Naive thymus-derived CD8-positive, alpha-beta T cell (primary cell): ENCODE measurements around the gene RALGAPA2. TPM values are rescaled to one million over a fixed set of nuclear protein-coding genes. Genes with fewer than 3 reads are reported as not detected.

Source experiments
- ATAC-seq, 2 donors: fragments of 150-1000 bp; cut with Tn5 transposase in 1 of 2; sonication (Bioruptor Pico), chemical (Tn5 transposase) in 1 of 2; 1 replicate in 1 of 2; 2 replicates in 1 of 2; pipeline ENCODE4 v1.10.0; 2021; ENCODE audit warnings: mild to moderate bottlenecking in 2 of 2, moderate library complexity in 2 of 2
- POLR2A ChIA-PET: fragments of 350-600 bp; sonication (Branson Sonifier 250); formaldehyde crosslinking; loops from one replicate; lab custom pipeline; 2021; ENCODE audit warnings: antibody characterized with exemption; lab: Charles Lee
- DNase-seq, 10 donors: peaks; one replicate each; pipeline versions ENCODE4 v3.0.0 to v3.0.0-alpha.2; 2020 to 2022
- H3K27ac Mint-ChIP-seq, 10 donors: one replicate each; pipeline ENCODE4 v1.8.0; 2020 to 2022; ENCODE audit warnings: mild to moderate bottlenecking in 10 of 10, mixed read lengths in 10 of 10, moderate library complexity in 4 of 10, inconsistent platforms in 1 of 10
- H3K27me3 Mint-ChIP-seq, 5 donors: one replicate each; pipeline ENCODE4 v1.8.0; 2021 to 2022; ENCODE audit warnings: mixed read lengths in 5 of 5
- H3K36me3 Mint-ChIP-seq, 3 donors: one replicate each; pipeline ENCODE4 v1.8.0; 2020 to 2022; ENCODE audit warnings: mixed read lengths in 3 of 3, mild to moderate bottlenecking in 2 of 3, inconsistent platforms in 1 of 3
- H3K4me1 Mint-ChIP-seq, 4 donors: one replicate each; pipeline ENCODE4 v1.8.0; 2021 to 2022; ENCODE audit warnings: mixed read lengths in 4 of 4
- H3K4me3 Mint-ChIP-seq, 10 donors: one replicate each; pipeline ENCODE4 v1.8.0; 2020 to 2022; ENCODE audit warnings: mild to moderate bottlenecking in 10 of 10, mixed read lengths in 10 of 10, moderate library complexity in 6 of 10, inconsistent platforms in 1 of 10
- H3K9me3 Mint-ChIP-seq, 9 donors: one replicate each; pipeline ENCODE4 v1.8.0; 2020 to 2022; ENCODE audit warnings: mixed read lengths in 9 of 9, mild to moderate bottlenecking in 3 of 9, inconsistent platforms in 1 of 9, moderate library complexity in 1 of 9
- polyA plus RNA-seq, 3 donors: library from polyadenylated mRNA; unstranded; fragments of 300-500 nt; fragmentation: Illumina TruSeq; gene quantifications; one replicate each; pipeline ENCODE4 v1.2.3, GENCODE V29; 2021
- total RNA-seq, 8 experiments: library from RNA in 2 of 8; stranded (reverse) in 2 of 8; gene quantifications; one replicate each; pipeline ENCODE4 v1.2.3 and lab custom pipeline; 2021 to 2026

RALGAPA2 gene
- total and polyA plus RNA-seq, 5 experiments from 2014 or later, result 4.5 to 32.0 (median 6.8) TPM

DNA sequence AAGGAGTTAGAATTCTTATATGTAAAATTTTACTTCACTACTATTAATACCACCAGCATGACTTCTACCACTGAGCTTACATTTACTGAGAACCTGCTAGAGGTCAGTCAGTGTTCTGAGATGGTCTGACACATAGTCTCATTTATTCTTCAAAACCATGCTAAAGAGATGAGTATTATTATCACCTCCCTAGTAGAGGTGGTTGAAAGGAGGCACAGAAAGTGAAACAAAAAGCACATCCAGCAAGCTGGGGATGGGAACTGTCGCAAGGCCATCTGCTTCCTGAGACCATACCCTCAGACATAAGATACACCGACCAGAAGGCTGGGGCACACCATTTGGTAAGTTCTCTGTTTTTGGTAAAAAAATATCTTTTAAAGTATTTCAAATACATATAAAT is 206.9 kb downstream of the RALGAPA2 start:
- ATAC-seq, result no peak
- DNase-seq, result no peak
- H3K9me3 Mint-ChIP-seq, result no peaks in the 10 kb centered on the region
- POLR2A ChIA-PET, result no interaction called here
- peaks cover 0 to 1% (median 0%) of the 10 kb centered on the region in 4 donors for H3K4me1 Mint-ChIP-seq
- H3K36me3 Mint-ChIP-seq, result peaks cover 29 to 84% (median 60%) of the 10 kb centered on the region in 3 donors
- no peaks in the 10 kb centered on the region for H3K27me3 Mint-ChIP-seq
- H3K4me3 Mint-ChIP-seq, result no peak overlapping the region
- no peak overlapping the region for H3K27ac Mint-ChIP-seq

DNA sequence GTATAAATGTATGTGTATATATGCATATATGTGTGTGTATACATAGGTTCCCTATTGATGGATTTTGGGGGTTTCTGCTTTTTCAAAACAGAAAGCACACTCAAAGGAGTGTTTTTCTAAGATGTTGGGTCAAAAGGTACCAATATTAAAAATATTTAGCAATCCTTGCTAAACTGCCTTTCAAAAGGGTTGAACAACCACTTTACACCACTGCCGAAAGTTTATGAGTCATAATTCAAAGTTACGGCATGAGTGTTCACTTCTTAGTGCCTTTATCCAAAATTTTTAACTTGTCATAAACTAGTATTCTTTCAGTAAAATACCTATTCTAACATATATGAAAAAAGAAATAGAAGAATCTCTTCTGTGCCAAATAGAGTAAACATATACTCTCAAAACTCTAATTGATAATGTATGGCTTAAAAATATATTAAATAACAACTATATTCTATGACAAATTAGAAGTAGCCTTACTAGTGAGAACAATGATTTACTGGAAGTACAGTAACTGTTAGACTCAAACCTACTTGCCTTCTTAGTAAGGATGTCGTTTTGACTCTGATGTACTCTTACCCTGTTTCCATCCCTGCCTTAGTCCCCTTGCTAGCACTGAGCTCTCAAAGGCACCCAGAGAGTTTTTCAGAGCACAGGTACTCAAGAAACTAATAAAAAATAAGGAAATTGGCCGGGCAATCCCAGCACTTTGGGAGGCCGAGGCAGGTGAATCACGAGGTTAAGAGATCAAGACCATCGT is 208.5 kb downstream of the RALGAPA2 start:
- Mint-ChIP-seq H3K4me1 (peaks cover 0 to 1% (median 0%) of the 10 kb centered on the region in 4 donors), H3K36me3 (peaks cover 31 to 81% (median 56%) of the 10 kb centered on the region in 3 donors), H3K27ac (no peak overlapping the region), H3K4me3 (no peak overlapping the region), H3K27me3 (no peaks in the 10 kb centered on the region), H3K9me3 (no peaks in the 10 kb centered on the region)
- DNase-seq (no peak), ATAC-seq (no peak)
- POLR2A ChIA-PET, result no interaction called here

DNA sequence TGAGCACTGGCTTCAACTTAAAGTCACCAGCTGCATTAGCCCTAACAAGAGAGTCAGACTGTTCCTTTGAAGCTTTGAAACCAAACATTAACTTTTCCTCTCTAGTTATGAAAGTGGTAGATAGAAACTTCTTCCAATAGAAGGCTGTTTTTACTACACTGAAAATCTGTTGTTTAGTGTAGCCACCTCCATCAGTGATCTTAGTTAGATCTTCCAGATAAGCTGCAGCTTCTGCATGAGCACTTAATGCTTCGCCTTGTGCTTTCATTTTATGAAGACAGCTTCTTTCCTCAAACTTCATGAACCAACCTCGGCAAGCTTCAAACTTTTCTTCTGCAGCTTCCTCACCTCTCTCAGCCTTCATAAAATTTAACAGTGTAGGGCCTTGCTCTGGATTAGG is 211.3 kb downstream of the RALGAPA2 start:
- Mint-ChIP-seq H3K27me3 (no peaks in the 10 kb centered on the region), H3K4me1 (peaks cover 0 to 2% (median 0%) of the 10 kb centered on the region in 4 donors), H3K4me3 (no peak overlapping the region), H3K9me3 (no peaks in the 10 kb centered on the region), H3K36me3 (peaks cover 25 to 92% (median 67%) of the 10 kb centered on the region in 3 donors), H3K27ac (no peak overlapping the region)
- no peak for ATAC-seq
- DNase-seq, result no peak
- POLR2A ChIA-PET, result no interaction called here

DNA sequence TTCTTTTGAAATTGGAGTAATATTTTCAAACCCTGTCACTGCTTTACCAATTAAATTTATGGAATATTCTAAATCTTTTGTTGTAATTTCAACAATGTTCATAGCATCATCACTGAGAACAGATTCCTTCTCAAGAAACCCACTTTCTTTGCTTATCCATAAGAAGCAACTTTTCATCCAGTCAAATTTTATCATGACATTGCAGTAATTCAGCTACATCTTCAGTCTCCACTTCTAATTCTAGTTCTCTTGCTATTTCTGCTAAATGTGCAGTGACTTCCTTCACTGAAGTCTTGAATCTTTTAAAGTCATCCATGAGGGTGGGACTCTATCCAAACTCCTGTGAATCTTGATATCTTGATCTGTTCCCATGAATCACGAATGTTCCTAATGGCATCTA is 212.1 kb downstream of the RALGAPA2 start:
- Mint-ChIP-seq H3K4me3 (no peak overlapping the region), H3K36me3 (peaks cover 25 to 94% (median 68%) of the 10 kb centered on the region in 3 donors)

DNA sequence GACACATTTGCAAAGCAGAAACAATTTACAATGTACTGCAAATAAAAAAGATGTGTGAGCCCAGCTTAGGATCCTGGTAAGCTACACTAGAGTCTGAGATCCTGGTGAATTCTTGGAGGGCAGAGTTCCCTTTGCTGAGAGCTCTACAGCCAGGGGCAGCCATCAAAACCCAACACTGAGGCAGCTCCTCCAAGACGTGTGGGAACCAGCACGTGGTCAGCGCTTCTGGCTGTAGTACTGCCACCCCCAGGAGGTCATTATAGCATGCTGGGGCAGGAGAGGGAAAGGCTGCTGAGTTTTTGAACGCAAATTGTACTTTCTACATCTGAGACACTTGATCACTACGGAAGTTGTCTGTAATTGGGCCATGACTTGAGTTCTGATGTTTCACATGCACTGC is 213.0 kb downstream of the RALGAPA2 start:
- no peak overlapping the region for H3K4me3 Mint-ChIP-seq
- peaks cover 0 to 2% (median 0%) of the 10 kb centered on the region in 4 donors for H3K4me1 Mint-ChIP-seq
- no peaks in the 10 kb centered on the region for H3K27me3 Mint-ChIP-seq
- H3K9me3 Mint-ChIP-seq, result no peaks in the 10 kb centered on the region
- POLR2A ChIA-PET, result no interaction called here
- H3K36me3 Mint-ChIP-seq, result peaks cover 25 to 93% (median 67%) of the 10 kb centered on the region in 3 donors
- no peak for ATAC-seq
- H3K27ac Mint-ChIP-seq, result no peak overlapping the region
- DNase-seq, result no peak

More for the DNA sequence above, 212.1 kb downstream of the RALGAPA2 start:
- Mint-ChIP-seq H3K4me1 (peaks cover 0 to 2% (median 0%) of the 10 kb centered on the region in 4 donors), H3K27me3 (no peaks in the 10 kb centered on the region), H3K27ac (no peak overlapping the region), H3K9me3 (no peaks in the 10 kb centered on the region)
- ATAC-seq (no peak), DNase-seq (no peak)
- POLR2A ChIA-PET, result no interaction called here

DNA sequence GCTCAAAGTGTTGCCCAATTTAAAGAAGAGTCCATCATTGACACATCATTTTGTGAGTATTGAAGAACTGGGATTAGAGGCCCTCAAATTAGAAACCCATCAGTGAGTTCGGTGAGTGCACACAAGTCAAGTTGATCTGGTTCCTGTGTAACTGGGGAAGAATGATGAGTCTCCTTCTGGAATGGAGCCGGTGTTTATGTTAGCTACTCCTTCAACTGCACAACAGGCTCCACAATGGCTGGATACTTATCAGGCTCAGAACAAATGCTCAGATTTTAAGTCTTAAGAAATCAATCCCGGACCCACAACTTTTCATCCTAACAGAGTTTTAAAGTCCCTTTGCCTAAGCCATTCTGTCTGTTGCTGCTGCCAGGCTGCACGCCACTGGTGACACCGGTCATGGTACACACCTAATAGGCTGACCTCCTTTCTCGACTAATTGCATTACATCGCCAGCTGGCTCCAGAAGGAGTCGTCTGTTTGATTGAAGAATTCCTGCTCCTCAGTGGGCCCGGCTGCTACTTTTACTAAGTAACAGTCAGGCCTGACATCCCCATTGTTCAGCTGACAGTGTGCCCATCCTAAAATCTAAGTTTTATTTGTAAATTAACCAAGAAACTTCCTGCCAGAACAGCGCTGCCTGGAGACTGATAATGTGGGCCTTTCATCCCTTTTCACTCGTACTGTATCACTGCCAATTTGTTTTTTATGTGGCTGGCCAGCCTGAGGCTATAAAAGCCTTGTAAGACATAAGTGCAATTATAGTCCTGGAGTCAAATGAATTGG is 214.2 kb downstream of the RALGAPA2 start:
- Mint-ChIP-seq H3K36me3 (peaks cover 24 to 94% (median 71%) of the 10 kb centered on the region in 3 donors), H3K9me3 (no peaks in the 10 kb centered on the region), H3K27ac (no peak overlapping the region), H3K27me3 (no peaks in the 10 kb centered on the region), H3K4me1 (peaks cover 0 to 2% (median 0%) of the 10 kb centered on the region in 4 donors), H3K4me3 (no peak overlapping the region)
- POLR2A ChIA-PET, result no interaction called here
- ATAC-seq (no peak), DNase-seq (no peak)

DNA sequence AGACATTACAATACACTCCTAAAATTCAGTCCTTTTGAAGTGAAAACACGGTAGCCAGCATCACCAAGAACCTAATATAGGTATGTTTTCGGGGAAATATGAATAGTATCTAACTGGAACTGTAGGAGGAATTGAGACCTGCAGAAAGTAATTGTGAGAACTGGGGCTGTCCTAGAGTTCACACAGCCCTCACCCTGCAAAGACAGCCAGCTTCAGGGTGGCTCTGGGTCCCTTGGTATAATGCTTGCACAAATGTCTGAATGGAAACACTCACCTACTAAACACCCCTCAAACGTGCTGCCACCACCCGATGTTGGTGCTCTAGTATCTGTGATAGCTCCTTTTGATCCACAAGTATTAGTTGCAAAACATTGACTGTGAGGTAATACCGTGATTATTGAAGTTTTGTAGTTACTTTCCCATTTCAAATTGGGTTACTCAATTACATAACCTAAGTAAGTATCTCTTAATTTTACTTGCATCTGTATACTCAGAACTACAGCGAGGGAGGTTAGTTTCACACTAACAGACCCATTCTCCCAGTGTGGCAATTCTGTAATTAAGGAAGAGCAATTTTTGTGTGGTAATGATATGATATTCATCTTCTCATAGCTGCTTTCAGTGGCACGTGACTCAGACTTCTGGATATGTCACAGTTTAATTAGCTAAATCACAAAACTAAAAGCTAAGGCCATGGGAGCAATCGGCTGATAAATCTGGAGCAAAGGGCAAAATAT is 215.0 kb downstream of the RALGAPA2 start:
- POLR2A ChIA-PET, result no interaction called here
- H3K27ac Mint-ChIP-seq, result no peak overlapping the region
- ATAC-seq (no peak), DNase-seq (no peak)
- H3K4me3 Mint-ChIP-seq, result no peak overlapping the region
- peaks cover 20 to 92% (median 65%) of the 10 kb centered on the region in 3 donors for H3K36me3 Mint-ChIP-seq
- no peaks in the 10 kb centered on the region for H3K9me3 Mint-ChIP-seq
- H3K4me1 Mint-ChIP-seq, result peaks cover 0 to 2% (median 0%) of the 10 kb centered on the region in 4 donors
- no peaks in the 10 kb centered on the region for H3K27me3 Mint-ChIP-seq

DNA sequence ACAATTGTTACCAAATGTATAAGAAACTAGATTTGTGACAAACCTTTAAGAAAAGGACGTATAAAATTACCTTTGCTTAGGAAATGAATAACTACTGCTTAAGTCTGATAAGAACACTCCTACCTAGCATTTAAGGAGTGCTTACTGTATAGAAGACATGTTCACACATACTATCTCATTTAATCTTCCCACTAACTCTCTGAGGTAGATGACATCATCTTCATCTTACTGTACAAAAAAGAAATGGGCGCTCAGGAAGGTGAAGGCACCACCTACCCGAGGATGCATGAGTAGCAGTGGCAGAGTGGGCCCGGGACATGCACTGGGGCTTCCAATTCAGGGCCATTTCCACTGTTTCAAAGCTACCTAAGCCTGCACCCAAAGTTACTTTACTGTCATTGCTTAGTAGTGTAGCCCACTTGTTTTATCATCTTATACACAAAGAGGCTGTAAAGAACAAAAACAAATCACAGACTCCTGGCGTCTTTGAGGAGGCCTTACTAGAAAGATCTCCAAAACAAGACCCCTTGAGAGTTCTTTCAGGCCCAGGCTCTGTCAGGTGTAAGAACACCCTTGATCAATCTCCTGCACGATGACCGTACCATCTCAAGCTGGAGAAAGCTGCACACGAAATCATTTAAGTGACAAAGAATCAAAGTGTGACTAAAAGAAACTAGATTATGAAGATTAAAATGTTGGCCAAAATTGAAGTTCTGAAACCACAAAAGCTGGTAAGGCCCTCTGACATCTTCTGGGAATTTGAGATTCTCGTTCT is 216.5 kb downstream of the RALGAPA2 start:
- peaks cover 15 to 92% (median 63%) of the 10 kb centered on the region in 3 donors for H3K36me3 Mint-ChIP-seq
- no peaks in the 10 kb centered on the region for H3K27me3 Mint-ChIP-seq
- H3K4me3 Mint-ChIP-seq, result no peak overlapping the region
- no peaks in the 10 kb centered on the region for H3K9me3 Mint-ChIP-seq
- no peak for DNase-seq
- POLR2A ChIA-PET, result no interaction called here
- peaks cover 0 to 2% (median 0%) of the 10 kb centered on the region in 4 donors for H3K4me1 Mint-ChIP-seq
- ATAC-seq, result no peak
- no peak overlapping the region for H3K27ac Mint-ChIP-seq

DNA sequence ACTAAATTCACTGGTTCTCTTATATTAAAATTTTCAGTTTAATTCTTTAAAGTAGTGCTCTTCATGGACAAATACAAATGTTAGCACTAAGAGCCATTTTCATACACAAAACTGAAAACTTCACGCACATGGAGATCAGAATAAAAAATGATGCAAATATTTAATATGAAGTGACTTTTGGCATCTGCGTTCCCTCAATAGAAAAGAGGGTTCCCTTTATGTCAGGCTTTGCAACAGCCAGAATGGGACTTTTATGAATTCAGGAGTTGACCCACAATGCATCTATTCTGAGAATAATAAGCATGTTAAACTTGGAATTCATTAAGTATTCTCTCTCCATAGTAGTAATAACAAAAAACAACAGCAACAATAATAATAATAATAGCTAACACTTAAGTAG is 218.7 kb downstream of the RALGAPA2 start:
- Mint-ChIP-seq H3K36me3 (peaks cover 27 to 92% (median 57%) of the 10 kb centered on the region in 3 donors), H3K27ac (no peak overlapping the region), H3K27me3 (no peaks in the 10 kb centered on the region), H3K4me1 (peaks cover 0 to 3% (median 1%) of the 10 kb centered on the region in 4 donors), H3K9me3 (no peaks in the 10 kb centered on the region), H3K4me3 (no peak overlapping the region)
- no peak for ATAC-seq
- no peak for DNase-seq
- POLR2A ChIA-PET, result no interaction called here

DNA sequence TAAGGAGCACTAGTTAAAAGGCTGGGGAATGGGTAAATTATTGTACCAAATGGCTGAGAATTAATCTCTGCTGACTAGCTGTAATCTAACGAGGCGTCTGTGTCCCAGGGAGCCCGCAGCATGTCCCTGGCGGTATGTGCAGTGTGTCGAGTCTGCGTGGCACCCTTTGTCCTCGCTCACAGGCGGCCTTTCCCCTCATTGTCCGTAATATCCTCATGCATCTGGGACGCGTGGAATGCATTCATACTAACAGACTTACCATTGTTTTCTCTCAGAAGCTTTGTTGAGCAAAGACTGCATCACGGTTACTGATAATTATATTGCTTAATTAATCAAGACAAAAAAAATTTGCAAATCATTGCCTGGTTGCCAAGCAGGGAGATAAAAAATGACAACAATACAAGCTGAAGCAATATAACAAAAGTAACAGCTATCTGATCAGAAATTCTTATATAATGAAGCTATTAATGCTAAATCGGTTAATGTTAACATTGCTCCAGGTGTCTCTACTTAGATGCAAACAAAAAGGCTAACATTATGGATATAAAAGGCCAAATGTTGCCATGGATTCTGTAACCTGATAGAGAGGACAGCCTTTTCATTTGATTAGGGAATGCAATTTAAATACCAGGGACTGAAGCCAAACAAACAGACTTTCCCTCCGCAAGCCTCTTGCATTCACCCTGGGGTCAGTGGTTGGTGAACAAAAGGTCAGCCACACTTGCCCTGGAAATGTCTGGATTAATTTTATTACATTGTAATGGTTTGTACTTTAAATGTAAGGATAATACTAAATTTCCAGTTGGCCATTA is 219.7 kb downstream of the RALGAPA2 start:
- POLR2A ChIA-PET, result no interaction called here
- peaks cover 0 to 3% (median 1%) of the 10 kb centered on the region in 4 donors for H3K4me1 Mint-ChIP-seq

DNA sequence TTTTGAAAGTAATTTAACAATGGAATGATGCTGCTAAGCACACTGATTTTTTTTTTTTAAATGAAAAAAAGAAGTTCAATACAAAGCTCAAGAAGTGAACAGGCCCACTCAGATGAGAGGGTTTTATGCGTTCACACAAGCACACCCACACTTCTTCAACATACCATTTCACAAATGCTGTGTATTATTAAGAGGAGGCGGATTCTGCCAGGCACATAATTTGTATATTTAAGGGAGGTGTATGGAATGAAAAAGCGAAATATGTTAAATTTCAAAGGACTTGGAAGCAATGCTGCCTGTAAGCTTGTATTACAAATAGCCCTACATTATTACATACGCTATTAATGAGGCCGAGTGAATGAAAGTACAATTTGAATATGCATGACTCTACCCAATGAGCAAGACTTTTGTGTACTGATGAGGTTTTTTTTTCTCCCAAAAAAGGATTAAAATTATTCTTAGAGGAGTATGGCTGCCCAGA is 220.6 kb downstream of the RALGAPA2 start:
- H3K27ac Mint-ChIP-seq, result no peak overlapping the region
- peaks cover 0 to 3% (median 0%) of the 10 kb centered on the region in 4 donors for H3K4me1 Mint-ChIP-seq
- no peak for DNase-seq
- H3K27me3 Mint-ChIP-seq, result no peaks in the 10 kb centered on the region
- peaks cover 35 to 91% (median 58%) of the 10 kb centered on the region in 3 donors for H3K36me3 Mint-ChIP-seq
- no peaks in the 10 kb centered on the region for H3K9me3 Mint-ChIP-seq
- POLR2A ChIA-PET, result no interaction called here
- H3K4me3 Mint-ChIP-seq, result no peak overlapping the region
- ATAC-seq, result no peak

More for the DNA sequence above, 219.7 kb downstream of the RALGAPA2 start:
- no peak for ATAC-seq
- H3K27ac Mint-ChIP-seq, result no peak overlapping the region
- H3K27me3 Mint-ChIP-seq, result no peaks in the 10 kb centered on the region
- no peaks in the 10 kb centered on the region for H3K9me3 Mint-ChIP-seq
- no peak for DNase-seq
- peaks cover 28 to 92% (median 56%) of the 10 kb centered on the region in 3 donors for H3K36me3 Mint-ChIP-seq
- H3K4me3 Mint-ChIP-seq, result no peak overlapping the region
